D721Med (cell line): ENCODE measurements around the gene MS4A4A.
A peak's percentile ranks its signal among the peaks of the same experiment; 100 is the strongest.

Experiments
- DNase-seq: peaks from one replicate; pipeline ENCODE4 v3.0.0; 2011; ENCODE audit warnings: low spot score; ENCODE audit not compliant: insufficient read length
- FAIRE-seq: peaks from 2 replicates; lab custom pipeline; 2011; peaks lifted over from hg19 to GRCh38; lab: Jason Lieb, UNC
- TF ChIP-seq, protein P1 (sequence below): IDR thresholded peaks from 2 replicates; pipeline ENCODE4 v1.5.1; 2012; ENCODE audit warnings: mild to moderate bottlenecking, control low read depth; ENCODE audit not compliant: insufficient read depth; ENCODE audit errors: missing control alignments

MS4A4A gene

DNA sequence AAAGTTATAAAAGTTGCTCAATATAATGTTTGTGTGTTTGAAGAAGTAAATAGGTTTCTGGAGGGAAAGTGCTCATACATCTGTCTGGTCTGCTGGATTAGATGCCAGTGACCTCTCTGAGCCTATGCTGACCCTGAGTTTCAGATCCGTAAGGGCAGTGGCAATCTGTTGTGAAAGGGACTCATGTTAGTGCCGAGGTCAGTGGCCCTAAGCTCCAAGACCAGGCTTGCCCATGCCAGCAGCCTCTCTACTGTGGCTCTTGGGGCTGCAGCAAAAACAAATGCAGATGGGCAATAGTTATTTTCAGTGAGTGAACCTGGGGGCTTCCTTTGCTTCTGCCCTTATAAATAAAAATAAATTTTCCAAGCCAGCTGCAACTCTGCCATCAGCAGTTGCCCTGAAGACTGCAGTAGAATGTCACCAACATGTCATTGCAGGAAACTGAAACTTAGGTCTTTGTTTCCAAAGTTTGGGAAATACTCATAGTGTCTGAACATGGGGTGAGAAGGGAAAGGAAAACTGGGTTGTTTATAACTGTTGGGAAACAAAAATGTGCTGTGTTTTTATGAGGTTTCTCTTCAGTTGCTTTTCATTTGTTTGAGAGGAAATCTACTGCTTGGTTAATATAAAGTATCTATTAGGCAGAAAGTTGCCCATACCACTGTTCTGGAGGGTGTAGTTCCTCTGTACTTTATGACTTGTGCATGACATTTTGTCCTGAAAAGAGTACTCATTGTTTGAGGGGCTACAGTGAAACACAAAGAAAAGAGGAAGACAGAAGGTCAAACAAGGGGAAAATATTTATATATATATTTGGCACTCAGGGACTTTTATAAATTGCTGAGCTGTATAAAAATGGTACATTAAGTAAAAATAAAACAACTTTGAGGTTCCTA, 28.0 kb upstream of the MS4A4A start:
- FAIRE-seq (no peak), DNase-seq (no peak)
- TF ChIP-seq, protein P1, sequence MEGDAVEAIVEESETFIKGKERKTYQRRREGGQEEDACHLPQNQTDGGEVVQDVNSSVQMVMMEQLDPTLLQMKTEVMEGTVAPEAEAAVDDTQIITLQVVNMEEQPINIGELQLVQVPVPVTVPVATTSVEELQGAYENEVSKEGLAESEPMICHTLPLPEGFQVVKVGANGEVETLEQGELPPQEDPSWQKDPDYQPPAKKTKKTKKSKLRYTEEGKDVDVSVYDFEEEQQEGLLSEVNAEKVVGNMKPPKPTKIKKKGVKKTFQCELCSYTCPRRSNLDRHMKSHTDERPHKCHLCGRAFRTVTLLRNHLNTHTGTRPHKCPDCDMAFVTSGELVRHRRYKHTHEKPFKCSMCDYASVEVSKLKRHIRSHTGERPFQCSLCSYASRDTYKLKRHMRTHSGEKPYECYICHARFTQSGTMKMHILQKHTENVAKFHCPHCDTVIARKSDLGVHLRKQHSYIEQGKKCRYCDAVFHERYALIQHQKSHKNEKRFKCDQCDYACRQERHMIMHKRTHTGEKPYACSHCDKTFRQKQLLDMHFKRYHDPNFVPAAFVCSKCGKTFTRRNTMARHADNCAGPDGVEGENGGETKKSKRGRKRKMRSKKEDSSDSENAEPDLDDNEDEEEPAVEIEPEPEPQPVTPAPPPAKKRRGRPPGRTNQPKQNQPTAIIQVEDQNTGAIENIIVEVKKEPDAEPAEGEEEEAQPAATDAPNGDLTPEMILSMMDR = no peak

DNA sequence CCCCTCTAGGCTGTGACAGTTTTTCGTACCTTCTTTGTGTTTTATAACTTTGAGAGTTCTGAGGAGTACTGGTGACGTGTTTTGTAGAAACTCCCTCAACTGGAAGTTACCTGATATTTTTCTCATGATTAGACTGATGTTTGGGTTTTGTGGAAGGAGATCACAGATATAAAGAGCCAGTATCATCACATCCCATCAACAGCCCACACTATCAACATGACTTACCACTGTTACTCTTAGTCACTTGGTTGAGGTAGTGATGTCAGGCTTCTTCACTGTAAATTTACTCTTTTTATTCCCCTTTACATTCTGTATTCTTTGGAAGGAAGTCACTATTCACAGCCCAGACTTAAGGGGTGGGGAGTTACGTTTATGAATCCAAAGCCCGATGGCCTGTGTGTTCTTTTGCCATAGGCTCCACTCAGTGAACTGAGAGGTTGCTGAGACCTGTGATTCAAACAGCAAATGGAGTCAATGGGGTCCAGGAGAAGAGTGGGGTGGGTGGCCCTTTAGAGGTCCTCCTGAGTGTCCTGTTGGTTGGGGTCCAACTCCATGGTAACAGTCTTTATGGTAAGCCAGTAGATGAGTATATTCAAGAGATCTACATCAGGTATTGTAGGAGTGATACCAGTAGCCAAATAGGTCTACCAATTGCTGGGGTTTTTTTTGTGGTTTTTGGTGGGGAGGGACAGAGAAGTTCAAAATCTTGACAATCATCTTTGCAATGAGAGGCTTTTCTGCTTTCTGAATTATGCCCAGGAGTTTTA, 22.3 kb upstream of the MS4A4A start:
- DNase-seq (no peak), FAIRE-seq (no peak)
- TF ChIP-seq, protein P1 = no peak

DNA sequence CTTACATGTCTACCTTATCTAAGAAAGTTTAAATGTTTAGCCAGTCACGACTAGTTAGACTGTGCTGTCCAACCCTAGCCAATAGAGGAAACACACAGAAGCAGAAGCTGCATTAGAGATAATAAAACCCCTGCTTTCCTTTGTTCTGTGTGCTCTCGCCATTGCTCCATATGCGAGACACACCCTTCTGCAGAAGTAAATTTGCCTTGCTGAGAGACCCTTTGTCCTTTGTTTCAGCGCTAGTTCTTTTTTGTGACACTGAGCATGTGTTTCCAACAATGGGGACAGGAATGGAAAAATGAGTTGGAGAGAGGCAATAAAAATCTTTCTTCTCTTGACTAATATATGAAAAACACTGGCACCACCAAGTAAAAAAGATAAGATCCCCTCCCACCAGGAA, 19.5 kb upstream of the MS4A4A start:
- TF ChIP-seq, protein P1 = no peak
- FAIRE-seq = no peak
- no peak for DNase-seq

DNA sequence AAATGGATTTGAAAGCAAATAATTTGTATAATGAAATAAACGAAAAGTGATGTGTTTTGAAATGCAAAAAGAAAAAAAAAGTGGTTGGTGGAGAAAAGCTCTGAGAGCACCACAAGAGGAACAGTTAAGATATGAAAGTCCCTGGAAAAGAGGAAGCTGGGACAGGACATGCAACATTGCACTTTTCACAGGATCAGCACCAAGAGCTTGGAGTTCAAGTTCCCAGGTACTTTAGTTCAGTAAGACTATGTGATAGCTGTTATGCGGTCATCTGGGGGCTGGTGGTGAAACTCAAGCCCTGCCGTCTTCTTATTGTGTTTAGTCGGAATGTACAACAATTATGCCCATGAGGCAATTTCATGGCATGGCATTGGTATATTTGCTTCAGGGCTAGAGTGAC, 17.1 kb upstream of the MS4A4A start:
- no peak for DNase-seq
- TF ChIP-seq, protein P1 = no peak
- FAIRE-seq = no peak

DNA sequence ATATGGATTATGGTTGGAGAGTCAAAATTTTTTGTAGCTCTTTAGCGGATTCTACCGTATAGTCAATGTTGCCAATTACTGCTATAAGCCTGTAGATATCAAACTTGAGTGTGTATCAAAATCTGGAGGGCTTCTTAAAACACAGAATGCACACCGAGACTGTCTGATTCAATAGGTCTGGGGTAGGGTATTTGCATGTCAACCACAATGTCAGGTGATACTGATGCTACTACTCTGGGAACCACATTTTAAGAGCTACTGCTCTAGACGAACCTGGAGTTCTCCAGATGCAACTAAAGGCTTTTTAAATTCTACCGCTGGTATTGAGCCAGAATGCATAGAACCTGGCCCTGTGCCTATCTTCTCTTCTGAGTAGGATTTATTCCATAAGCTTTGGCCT, 15.8 kb upstream of the MS4A4A start:
- DNase-seq = no peak
- FAIRE-seq = no peak
- TF ChIP-seq, protein P1 = no peak

DNA sequence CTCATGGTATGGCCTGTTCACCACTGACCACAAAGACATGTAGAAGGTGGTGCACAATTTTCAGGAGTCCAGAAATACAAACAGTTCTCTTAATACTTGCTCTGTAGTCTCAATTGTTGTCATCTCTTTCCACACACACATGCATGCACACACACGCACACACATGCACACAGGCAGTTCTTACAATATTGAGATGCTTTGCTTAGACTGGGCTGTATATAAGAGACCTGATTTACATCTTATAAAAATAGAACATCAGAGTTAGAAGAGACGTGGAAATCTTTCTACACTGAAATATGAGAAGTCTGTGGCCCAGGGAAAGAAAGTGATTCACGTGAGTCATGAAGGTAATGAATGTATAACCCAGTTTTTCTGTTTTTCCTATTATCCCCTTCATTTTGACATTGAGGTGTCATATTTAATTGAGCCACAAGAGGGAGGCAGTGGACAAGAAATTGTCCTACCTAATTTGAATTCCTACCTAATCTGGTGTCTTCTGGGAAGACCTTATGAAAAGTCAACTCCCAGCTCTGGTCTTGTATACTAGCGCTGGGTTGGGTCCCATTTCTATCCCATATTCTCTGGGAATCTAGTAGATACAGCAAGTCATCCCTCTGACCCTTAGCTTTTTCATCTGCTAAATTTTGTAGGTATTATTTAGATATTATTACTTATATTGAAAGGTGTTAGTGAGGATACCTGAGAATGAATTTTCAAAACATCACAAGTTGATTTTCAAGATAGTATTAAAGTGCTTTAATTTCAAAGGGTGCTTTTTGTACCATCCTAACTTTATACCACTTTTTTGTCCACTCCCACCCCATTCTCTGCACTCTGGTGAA, 14.9 kb upstream of the MS4A4A start:
- DNase-seq = no peak
- FAIRE-seq = peak; percentile 76
- TF ChIP-seq, protein P1 = peak; percentile 76
